ENCODE results near the gene DPYSL5. TPM values are rescaled to one million over a fixed set of nuclear protein-coding genes. Genes with fewer than 3 reads are reported as not detected.
A peak's percentile ranks its signal among the peaks of the same experiment; 100 is the strongest.

Gene DPYSL5, protein sequence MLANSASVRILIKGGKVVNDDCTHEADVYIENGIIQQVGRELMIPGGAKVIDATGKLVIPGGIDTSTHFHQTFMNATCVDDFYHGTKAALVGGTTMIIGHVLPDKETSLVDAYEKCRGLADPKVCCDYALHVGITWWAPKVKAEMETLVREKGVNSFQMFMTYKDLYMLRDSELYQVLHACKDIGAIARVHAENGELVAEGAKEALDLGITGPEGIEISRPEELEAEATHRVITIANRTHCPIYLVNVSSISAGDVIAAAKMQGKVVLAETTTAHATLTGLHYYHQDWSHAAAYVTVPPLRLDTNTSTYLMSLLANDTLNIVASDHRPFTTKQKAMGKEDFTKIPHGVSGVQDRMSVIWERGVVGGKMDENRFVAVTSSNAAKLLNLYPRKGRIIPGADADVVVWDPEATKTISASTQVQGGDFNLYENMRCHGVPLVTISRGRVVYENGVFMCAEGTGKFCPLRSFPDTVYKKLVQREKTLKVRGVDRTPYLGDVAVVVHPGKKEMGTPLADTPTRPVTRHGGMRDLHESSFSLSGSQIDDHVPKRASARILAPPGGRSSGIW
- polyA plus RNA-seq (2013) = 0.05 and 0.06 TPM in 2 replicates

GRCh38 chr2:26847655-26848335, at the start of gene DPYSL5:
Gene DPYSL5 (plus strand): TSS chr2:26848132. CDS start chr2:26898500, 50,368 bp downstream.
- Histone ChIP-seq H3K79me1 (ENCODE audit: low read length) (no peaks in the 10 kb centered on the region), H3K27me3 (ENCODE audit: insufficient read depth, low read length) (peaks cover 49% of the 10 kb centered on the region), H3K4me3 (ENCODE audit: low read depth, low read length) (peak within 1 kb of the TSS; percentile 71), H2AK5ac (ENCODE audit: low read length) (no peak within 1 kb of the TSS), H4K8ac (ENCODE audit: low read depth, low read length) (no peak within 1 kb of the TSS), H2BK12ac (ENCODE audit: low read length) (no peak within 1 kb of the TSS), H3K9me3 (ENCODE audit: insufficient read depth, low read depth, low read length) (peaks cover 8% of the 10 kb centered on the region), H3K27ac (ENCODE audit: low read depth, low read length) (no peak within 1 kb of the TSS), H3K36me3 (ENCODE audit: control insufficient read depth in 1 of 2, insufficient read depth in 2 of 2, low read length in 2 of 2) (no peaks in the 10 kb centered on the region), H3K4me1 (ENCODE audit: control insufficient read depth in 1 of 2, insufficient read depth in 2 of 2, low read length in 2 of 2) (peaks cover 5 to 13% of the 10 kb centered on the region in 2 experiments), H3K18ac (ENCODE audit: low read length) (no peak within 1 kb of the TSS), H2AFZ (ENCODE audit: insufficient read depth, low read length, poor library complexity) (peak within 1 kb of the TSS; percentile 73), H3K4ac (ENCODE audit: low read depth, low read length) (no peak within 1 kb of the TSS), H3K23ac (ENCODE audit: low read length) (no peak within 1 kb of the TSS), H4K91ac (ENCODE audit: low read depth, low read length) (no peak within 1 kb of the TSS), H3K4me2 (ENCODE audit: low read length) (peak within 1 kb of the TSS; percentile 80), H3K79me2 (ENCODE audit: control insufficient read depth, insufficient read depth, low read length, poor library complexity) (no peaks in the 10 kb centered on the region), H4K12ac (ENCODE audit: low read depth, low read length) (no peak within 1 kb of the TSS), H3K9ac (ENCODE audit: low read length) (no peak within 1 kb of the TSS), H2BK120ac (ENCODE audit: insufficient read depth, low read length, poor library complexity) (no peak within 1 kb of the TSS), H3K14ac (ENCODE audit: low read length) (no peak within 1 kb of the TSS), H2BK5ac (ENCODE audit: low read depth, low read length, poor library complexity) (no peak within 1 kb of the TSS)
- WGBS (ENCODE audit: extremely low coverage, insufficient coverage, insufficient read length) = no CpG with 5 or more reads among the region's 83 CpGs
- DNase-seq = no peak

DNA sequence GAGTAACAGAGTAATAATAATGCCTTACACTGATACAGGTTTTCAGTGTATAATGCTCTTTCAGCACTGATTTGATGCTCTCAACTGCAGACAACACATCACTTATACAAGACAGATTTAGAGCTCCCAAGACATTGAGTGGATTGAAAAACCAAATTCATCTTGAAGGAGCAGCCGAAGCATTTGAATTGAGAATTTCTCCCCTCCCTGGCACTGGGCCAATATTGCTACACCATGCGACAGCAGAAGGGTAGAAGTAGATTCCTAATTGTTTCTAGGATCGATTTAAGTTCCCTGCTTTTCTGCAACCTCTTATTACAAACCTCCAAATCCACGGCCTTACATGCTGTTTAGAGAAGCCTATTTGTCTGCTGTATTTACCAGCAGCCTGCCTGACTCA, 46.6 kb upstream of the DPYSL5 start:
- Histone ChIP-seq H3K18ac (ENCODE audit: low read length) (no peak overlapping the region), H3K79me2 (ENCODE audit: control insufficient read depth, insufficient read depth, low read length, poor library complexity) (no peaks in the 10 kb centered on the region), H3K9ac (ENCODE audit: low read length) (no peak overlapping the region), H3K9me3 (ENCODE audit: insufficient read depth, low read depth, low read length) (no peaks in the 10 kb centered on the region), H3K23ac (ENCODE audit: low read length) (no peak overlapping the region), H2BK5ac (ENCODE audit: low read depth, low read length, poor library complexity) (no peak overlapping the region), H2AFZ (ENCODE audit: insufficient read depth, low read length, poor library complexity) (no peak overlapping the region), H3K4ac (ENCODE audit: low read depth, low read length) (no peak overlapping the region), H4K91ac (ENCODE audit: low read depth, low read length) (no peak overlapping the region), H2AK5ac (ENCODE audit: low read length) (no peak overlapping the region), H2BK12ac (ENCODE audit: low read length) (no peak overlapping the region), H3K36me3 (ENCODE audit: control insufficient read depth in 1 of 2, insufficient read depth in 2 of 2, low read length in 2 of 2) (peaks cover 9 to 10% of the 10 kb centered on the region in 2 experiments), H3K79me1 (ENCODE audit: low read length) (no peaks in the 10 kb centered on the region), H3K14ac (ENCODE audit: low read length) (no peak overlapping the region), H3K4me1 (ENCODE audit: control insufficient read depth in 1 of 2, insufficient read depth in 2 of 2, low read length in 2 of 2) (peaks cover 2 to 3% of the 10 kb centered on the region in 2 experiments), H3K27ac (ENCODE audit: low read depth, low read length) (no peak overlapping the region), H3K4me2 (ENCODE audit: low read length) (no peak overlapping the region), H3K27me3 (ENCODE audit: insufficient read depth, low read length) (no peaks in the 10 kb centered on the region), H3K4me3 (ENCODE audit: low read depth, low read length) (no peak overlapping the region), H2BK120ac (ENCODE audit: insufficient read depth, low read length, poor library complexity) (no peak overlapping the region), H4K8ac (ENCODE audit: low read depth, low read length) (no peak overlapping the region), H4K12ac (ENCODE audit: low read depth, low read length) (no peak overlapping the region)
- no CpG with 5 or more reads among the region's 4 CpGs for WGBS (ENCODE audit: extremely low coverage, insufficient coverage, insufficient read length)
- no peak for DNase-seq

DNA sequence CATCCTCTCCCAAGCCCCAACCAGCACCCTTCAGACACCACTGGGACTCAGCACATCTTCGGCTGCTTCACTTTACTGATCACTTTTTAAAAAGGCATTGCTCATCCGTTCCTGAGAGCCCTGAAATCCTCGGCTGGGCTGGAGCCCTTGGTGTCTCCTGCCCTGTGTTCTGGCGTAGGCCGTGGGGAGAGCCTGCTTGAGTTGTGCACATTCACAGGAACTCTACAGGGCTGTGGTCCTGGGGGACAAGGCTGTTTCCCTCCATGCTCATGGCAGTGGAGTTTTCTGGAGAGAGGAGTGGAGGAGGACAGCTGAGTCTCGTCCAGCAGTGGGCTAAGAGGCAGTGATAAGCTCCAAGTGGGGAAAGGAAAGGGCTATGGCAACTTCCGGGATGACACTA, 46.1 kb upstream of the DPYSL5 start:
- Histone ChIP-seq H3K18ac (ENCODE audit: low read length) (no peak overlapping the region), H3K79me1 (ENCODE audit: low read length) (no peaks in the 10 kb centered on the region), H2AK5ac (ENCODE audit: low read length) (no peak overlapping the region), H3K27me3 (ENCODE audit: insufficient read depth, low read length) (no peaks in the 10 kb centered on the region), H3K23ac (ENCODE audit: low read length) (no peak overlapping the region), H3K14ac (ENCODE audit: low read length) (no peak overlapping the region), H3K27ac (ENCODE audit: low read depth, low read length) (no peak overlapping the region), H4K8ac (ENCODE audit: low read depth, low read length) (no peak overlapping the region), H3K9ac (ENCODE audit: low read length) (peak overlapping the region; percentile 72), H2BK5ac (ENCODE audit: low read depth, low read length, poor library complexity) (no peak overlapping the region), H2AFZ (ENCODE audit: insufficient read depth, low read length, poor library complexity) (no peak overlapping the region), H3K79me2 (ENCODE audit: control insufficient read depth, insufficient read depth, low read length, poor library complexity) (no peaks in the 10 kb centered on the region), H3K4me1 (ENCODE audit: control insufficient read depth in 1 of 2, insufficient read depth in 2 of 2, low read length in 2 of 2) (peaks cover 2 to 3% of the 10 kb centered on the region in 2 experiments), H4K91ac (ENCODE audit: low read depth, low read length) (no peak overlapping the region), H3K36me3 (ENCODE audit: control insufficient read depth in 1 of 2, insufficient read depth in 2 of 2, low read length in 2 of 2) (peaks cover 8 to 9% of the 10 kb centered on the region in 2 experiments), H3K4me3 (ENCODE audit: low read depth, low read length) (no peak overlapping the region), H2BK12ac (ENCODE audit: low read length) (no peak overlapping the region), H3K9me3 (ENCODE audit: insufficient read depth, low read depth, low read length) (no peaks in the 10 kb centered on the region), H4K12ac (ENCODE audit: low read depth, low read length) (no peak overlapping the region), H3K4me2 (ENCODE audit: low read length) (no peak overlapping the region), H2BK120ac (ENCODE audit: insufficient read depth, low read length, poor library complexity) (no peak overlapping the region), H3K4ac (ENCODE audit: low read depth, low read length) (no peak overlapping the region)
- no peak for DNase-seq
- no CpG with 5 or more reads among the region's 7 CpGs for WGBS (ENCODE audit: extremely low coverage, insufficient coverage, insufficient read length)

DNA sequence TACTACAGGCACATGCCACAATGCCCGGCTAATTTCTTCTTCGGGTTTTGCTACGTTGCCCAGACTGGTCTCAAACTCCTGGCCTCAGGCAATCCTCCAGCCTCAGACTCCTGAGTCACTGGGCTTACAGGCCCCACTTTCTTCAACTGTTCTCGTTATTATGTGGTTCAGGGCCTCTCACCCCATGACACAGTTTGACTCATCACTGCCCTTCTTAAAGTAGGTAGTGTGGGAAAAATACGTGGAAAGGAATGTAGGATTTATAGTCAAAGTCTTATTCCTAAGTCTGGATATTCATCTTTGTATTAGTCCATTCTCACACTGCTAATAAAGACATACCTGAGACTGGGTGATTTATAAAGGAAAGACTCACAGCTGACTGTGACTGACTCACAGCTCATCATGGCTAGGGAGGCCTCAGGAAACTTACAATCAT, 42.7 kb upstream of the DPYSL5 start:
- Histone ChIP-seq H3K79me2 (ENCODE audit: control insufficient read depth, insufficient read depth, low read length, poor library complexity) (no peaks in the 10 kb centered on the region), H4K91ac (ENCODE audit: low read depth, low read length) (no peak overlapping the region), H3K18ac (ENCODE audit: low read length) (no peak overlapping the region), H3K4ac (ENCODE audit: low read depth, low read length) (no peak overlapping the region), H3K4me2 (ENCODE audit: low read length) (no peak overlapping the region), H3K23ac (ENCODE audit: low read length) (no peak overlapping the region), H3K9me3 (ENCODE audit: insufficient read depth, low read depth, low read length) (no peaks in the 10 kb centered on the region), H2BK12ac (ENCODE audit: low read length) (no peak overlapping the region), H3K14ac (ENCODE audit: low read length) (no peak overlapping the region), H2AK5ac (ENCODE audit: low read length) (no peak overlapping the region), H4K8ac (ENCODE audit: low read depth, low read length) (no peak overlapping the region), H3K27ac (ENCODE audit: low read depth, low read length) (no peak overlapping the region), H3K79me1 (ENCODE audit: low read length) (no peaks in the 10 kb centered on the region), H3K4me1 (ENCODE audit: control insufficient read depth in 1 of 2, insufficient read depth in 2 of 2, low read length in 2 of 2) (peaks cover 2 to 3% of the 10 kb centered on the region in 2 experiments), H2BK5ac (ENCODE audit: low read depth, low read length, poor library complexity) (no peak overlapping the region), H2AFZ (ENCODE audit: insufficient read depth, low read length, poor library complexity) (no peak overlapping the region), H3K4me3 (ENCODE audit: low read depth, low read length) (no peak overlapping the region), H3K27me3 (ENCODE audit: insufficient read depth, low read length) (no peaks in the 10 kb centered on the region), H4K12ac (ENCODE audit: low read depth, low read length) (no peak overlapping the region), H3K9ac (ENCODE audit: low read length) (no peak overlapping the region), H3K36me3 (ENCODE audit: control insufficient read depth in 1 of 2, insufficient read depth in 2 of 2, low read length in 2 of 2) (peaks cover 5 to 8% of the 10 kb centered on the region in 2 experiments), H2BK120ac (ENCODE audit: insufficient read depth, low read length, poor library complexity) (no peak overlapping the region)
- WGBS (ENCODE audit: extremely low coverage, insufficient coverage, insufficient read length) = no CpG with 5 or more reads among the region's 5 CpGs
- no peak for DNase-seq

Measured in trophoblast cell (in vitro differentiated cells and primary cell).